Inferior parietal cortex (tissue), 1 donor: Measurements from ENCODE around the gene PTPRG.

ENCODE experiments used
- DNase-seq: peaks from one replicate; pipeline ENCODE4 v3.0.0-alpha.2; 2016; ENCODE audit errors: extremely low spot score

PTPRG gene

DNA sequence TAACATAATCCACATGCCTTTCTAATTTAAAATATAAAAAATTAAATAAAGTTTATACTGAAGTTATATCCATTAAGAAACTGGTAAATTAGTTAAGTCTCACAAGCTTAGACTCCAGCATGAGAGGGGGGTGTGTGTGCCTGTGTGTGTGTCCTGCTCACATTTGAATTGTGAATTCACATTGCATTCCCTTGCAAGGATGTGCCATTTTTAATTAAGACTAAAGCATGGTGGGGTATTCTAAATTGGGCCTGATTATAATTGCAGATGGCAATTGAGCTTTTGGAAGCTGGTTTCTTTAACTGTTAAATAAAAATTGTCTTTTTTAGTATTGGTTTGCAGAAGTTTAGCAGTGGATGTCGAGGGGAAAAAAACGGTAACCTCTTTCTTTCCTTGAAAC is 56.9 kb downstream of the PTPRG start:
- no peak for DNase-seq

DNA sequence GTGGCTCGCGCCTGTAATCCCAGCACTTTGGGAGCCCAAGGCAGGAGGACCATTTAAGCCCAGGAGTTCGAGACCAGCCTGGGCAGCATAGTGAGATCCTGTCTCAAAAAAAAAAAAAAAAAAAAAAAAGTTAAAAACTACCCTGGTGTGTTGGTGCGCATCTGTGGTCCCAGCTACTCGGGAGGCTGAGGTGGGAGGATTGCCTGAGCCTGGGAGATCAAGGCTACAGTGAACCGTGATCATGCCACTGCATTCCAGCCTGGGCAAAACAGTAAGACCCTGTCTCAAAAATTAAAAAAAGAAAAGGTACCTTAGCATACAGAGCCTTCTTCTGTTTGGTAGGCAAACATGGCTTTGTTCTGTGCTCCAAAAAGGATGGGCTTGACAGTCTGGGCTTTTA is 57.5 kb downstream of the PTPRG start:
- no peak for DNase-seq

GRCh38 chr3:61620073-61620472 is 58.7 kb downstream of the PTPRG start:
- DNase-seq = no peak

DNA sequence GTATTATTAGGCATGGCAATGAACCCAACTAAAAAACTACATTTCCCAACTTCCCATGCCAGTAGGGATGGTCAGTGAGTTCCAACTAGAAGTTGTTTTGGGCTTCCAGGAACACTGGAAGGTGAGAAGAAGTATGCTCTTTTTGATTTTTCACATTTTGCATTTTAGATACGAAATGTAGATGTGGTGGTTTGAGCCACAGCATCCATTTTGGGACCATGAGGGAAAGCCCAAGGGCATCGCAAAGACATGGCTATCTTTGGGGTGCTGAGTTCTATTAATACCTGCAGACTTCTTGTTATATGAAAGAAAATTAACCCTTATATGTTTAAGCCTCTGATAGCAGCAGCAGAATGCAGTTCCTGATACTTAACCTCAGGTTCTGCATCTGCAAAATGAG is 62.9 kb downstream of the PTPRG start:
- no peak for DNase-seq

DNA sequence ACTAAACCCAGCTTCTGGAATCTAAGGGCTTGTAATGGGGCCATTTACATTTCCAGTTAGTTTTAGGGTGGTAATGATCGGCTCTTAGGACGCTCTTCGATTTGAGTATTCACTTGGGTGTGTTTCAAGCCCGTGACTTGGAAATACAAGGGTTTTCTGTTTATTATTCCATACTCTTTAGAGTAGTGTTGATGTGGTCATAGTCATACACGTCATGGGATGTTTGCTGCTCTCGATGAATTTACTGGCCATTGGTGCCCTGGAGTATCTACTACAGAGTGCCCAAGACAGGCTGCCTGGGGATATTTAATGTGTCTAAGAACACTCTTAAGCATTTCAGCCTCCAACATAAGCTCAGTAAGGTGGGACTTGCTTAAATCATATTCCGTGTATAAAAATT is 64.1 kb downstream of the PTPRG start:
- no peak for DNase-seq

DNA sequence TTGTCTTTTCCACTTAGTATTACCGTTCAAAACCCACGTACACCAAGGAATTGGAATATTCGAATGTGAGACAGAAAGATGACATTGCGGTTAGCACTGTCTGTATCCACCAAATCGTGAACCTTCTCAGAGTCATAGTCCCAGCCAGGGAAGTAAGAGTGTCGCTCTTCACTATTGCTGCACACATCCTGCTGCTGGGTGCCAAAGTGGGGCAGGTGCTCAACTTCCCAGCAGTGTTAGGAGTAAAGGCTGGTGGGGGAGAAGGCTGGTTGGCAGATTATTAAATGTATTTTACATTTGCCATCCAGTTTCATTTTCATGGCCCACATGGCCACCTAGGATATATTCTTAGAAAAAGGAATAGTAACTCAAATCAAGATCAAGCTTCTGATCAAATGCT is 65.1 kb downstream of the PTPRG start:
- no peak for DNase-seq

GRCh38 chr3:61627768-61628185 is 66.4 kb downstream of the PTPRG start:
- DNase-seq = no peak

DNA sequence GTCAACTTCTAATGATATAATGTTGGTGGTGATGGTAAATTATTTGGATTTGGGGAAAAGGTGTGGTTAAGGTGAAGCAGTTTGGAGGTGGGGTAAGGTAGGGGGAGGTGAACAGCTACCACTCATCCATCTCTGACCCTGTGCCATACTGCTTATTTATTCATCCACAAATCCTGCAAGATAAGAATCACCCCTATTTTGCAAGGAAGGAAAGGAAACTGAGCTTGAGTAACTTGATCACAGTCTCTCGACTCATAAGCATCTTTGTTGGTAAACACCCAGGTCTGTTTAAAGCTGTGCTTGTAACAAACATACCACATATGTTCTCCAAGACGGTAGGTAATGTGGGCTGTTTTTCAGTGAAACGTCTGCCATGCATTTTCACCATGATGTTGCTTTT is 67.3 kb downstream of the PTPRG start:
- no peak for DNase-seq

GRCh38 chr3:61629442-61629841 is 68.1 kb downstream of the PTPRG start:
- DNase-seq = no peak

DNA sequence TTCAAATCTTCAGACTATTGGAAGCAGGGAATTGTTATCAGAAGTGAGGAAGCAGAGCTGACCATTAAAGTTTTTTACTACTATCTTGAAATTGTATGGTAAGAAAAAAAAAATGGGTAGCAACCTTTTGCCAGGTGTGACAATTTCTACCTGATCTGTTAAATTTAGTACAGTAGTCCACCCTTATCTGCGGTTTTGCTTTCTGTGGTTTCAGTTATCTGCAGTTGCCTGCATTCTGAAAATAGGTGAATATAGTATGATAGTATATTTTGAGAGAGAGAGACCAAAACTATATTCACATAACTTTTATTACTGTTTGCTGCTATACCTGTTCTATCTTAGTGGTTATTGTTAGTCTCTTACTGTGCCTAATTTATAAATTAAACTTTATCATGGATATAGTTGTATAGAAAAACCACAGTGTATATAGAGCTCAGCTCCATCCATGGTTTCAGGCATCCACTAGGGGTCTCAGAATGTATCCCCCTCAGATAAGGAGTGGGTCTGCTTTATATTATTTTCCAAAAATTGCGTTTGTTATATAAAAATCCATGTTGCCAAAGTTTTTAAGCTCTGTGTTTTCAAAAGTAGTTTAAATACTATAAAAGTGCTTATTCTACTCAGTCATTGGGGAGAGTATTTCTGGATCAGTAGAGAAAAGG is 69.9 kb downstream of the PTPRG start:
- no peak for DNase-seq

GRCh38 chr3:61632568-61633175 is 71.3 kb downstream of the PTPRG start:
- DNase-seq = no peak

- DNase-seq = no peak
These were observed 73.3 kb downstream of the PTPRG start for GRCh38 chr3:61634678-61635077.

DNA sequence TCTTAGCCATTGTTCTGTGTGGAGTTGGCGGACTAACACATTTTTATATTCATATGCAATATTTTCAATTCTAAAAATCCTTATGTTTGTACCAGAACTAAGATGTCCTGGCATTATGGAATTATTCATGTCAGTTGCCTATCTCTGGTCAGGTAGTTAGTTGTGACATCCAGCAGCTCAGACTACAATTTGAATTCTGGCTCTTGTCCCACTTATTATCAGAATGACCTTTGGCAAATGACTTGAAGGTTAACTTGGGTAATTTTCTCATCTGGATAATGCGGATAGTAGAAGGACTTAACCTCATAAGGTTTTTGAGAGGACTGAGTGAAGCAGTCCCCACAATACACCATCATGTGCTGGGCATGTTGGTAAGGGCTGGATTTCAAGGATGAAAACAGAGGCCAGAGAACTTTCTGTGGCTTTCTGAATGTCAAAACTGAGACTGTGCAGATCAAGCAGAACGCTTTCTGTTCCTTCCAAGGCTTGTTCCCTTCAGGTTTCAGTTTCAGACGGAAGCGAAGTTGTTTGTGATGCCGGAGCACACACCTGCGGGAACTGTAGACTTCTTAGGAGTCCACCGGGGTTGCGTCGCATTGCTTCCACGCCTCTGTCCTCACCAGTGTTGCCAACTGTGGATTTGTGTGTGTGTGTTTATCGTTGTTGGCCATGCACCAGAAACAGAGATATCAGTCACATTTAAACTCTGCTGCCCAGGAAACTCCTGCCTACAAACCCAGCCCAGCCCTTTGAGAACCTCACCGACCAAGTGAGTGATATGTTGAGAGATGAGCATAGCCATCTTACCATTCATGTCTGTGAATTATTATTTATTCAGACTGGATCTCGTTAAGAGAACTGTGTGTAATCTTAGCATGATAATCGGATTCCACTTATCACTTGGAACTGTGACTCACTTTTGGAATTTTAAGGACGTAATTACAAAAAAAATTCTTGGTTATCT is 76.0 kb downstream of the PTPRG start:
- DNase-seq = no peak

- DNase-seq = no peak
These were observed 77.4 kb downstream of the PTPRG start for GRCh38 chr3:61638741-61639140.

GRCh38 chr3:61639991-61640390 is 78.6 kb downstream of the PTPRG start:
- no peak for DNase-seq

GRCh38 chr3:61645148-61645547 is 83.8 kb downstream of the PTPRG start:
- no peak for DNase-seq

DNA sequence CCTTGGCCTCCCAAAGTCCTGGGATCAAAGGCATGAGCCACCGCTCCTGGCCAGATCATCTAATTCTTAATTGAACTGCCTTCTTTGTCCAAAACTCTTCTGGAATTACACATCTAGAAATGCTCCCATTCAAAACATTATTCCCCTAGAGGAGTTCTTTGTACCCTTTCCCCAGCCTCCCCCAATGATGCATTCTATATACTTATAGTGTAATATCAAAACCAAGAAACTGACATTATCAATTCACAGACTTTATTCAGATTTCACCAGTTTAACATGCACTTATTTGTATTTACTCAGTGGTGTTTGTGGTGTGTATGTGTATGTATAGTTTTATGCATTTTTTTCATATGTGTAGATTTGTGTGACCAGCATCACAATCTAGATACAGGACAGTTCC is 85.0 kb downstream of the PTPRG start:
- DNase-seq = no peak

DNA sequence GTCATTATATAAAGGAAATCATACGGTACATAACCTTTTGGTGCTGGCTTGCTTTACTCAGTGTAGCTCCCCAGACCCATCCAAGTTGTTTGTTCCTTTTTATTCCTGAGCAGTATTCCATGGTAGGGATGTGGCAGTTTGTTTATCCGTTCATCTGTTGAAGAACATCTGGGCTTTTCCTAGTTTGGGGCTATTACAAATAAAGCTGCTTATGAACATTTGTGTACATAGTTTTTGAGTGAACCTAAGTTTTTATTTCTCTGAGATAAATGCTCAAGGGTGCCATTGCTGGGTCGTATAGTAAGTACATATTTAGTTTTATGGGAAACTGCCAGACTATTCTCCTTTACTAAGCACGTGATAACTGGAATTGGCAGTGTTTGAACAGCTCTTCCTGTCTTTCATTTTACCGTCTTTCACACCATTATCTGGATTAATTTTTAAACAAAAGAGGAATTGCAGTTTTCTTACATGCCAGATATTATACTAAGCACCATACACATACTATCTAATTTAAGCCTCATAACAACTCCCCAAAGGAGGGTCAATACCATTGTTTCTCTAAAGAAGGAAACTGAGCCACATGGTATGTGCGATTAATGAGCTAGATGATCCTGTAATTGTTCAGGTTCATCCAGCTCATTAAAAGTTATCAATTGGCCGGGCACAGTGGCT is 85.6 kb downstream of the PTPRG start:
- DNase-seq = no peak

GRCh38 chr3:61648481-61648880 is 87.1 kb downstream of the PTPRG start:
- no peak for DNase-seq

DNA sequence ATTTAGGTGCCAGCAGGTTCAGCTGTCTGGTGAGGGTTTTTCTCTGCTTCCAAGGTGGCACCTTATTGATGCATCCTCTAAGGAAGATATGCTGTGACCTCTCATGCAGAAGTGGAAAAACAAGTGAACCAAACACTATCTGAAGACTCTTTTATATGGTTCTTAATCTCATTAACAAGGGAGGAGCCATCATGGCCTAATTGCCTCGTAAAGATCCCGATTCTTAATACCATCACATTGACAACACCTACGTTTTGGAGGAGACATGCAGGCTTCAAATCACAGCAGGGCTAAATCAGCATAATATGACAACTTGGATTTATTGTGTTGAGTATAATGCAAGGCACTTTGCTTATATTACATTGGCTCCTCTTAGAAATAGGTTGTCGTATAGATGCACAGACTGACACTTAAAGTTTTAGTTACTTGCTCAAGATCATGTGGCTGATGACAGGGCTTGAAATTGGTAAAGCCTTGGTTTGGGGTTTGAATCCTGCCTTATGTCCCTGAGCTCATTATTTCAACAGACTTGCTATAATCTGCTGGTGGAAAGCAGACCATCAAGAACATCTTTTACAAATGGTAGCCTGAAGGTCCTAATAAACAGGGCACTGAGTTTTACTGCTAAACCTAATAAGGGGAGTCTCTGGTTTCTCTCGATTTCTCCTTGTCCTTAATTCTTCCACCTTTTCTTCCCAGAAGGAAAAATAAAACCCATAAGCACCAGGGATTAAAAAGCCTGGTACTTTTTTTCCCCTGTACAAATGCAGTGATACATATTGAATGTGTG is 88.2 kb downstream of the PTPRG start:
- no peak for DNase-seq

GRCh38 chr3:61650276-61650675 is 88.9 kb downstream of the PTPRG start:
- DNase-seq = peak; percentile 20
